Measurements from ENCODE around the gene PID1. TPM values are rescaled to one million over a fixed set of nuclear protein-coding genes. Genes with fewer than 3 reads are reported as not detected.

Gene PID1
- total RNA-seq, 1 donor from 2014 or later: 25.1 TPM

- Histone ChIP-seq H3K27ac (ENCODE audit: low read depth, low read length) (no peak overlapping the region), H3K4me3 (ENCODE audit: low read length in 3 of 3) (no peak overlapping the region), H3K9me3 (ENCODE audit: control insufficient read depth in 3 of 3, low read length in 3 of 3) (no peaks in the 10 kb centered on the region), H3K36me3 (ENCODE audit: control insufficient read depth in 3 of 3, insufficient read depth in 3 of 3, low read length in 3 of 3) (no peaks in the 10 kb centered on the region), H3K27me3 (ENCODE audit: control insufficient read depth in 3 of 3, insufficient read depth in 3 of 3, low read length in 3 of 3) (no peaks in the 10 kb centered on the region), H3K9ac (ENCODE audit: low read depth in 1 of 3, low read length in 3 of 3) (no peak overlapping the region), H3K4me1 (ENCODE audit: control insufficient read depth in 3 of 3, insufficient read depth in 3 of 3, low read length in 3 of 3) (no peaks in the 10 kb centered on the region)
Measured at GRCh38 chr2:229226382-229226781, 44.7 kb downstream of the PID1 start.

GRCh38 chr2:229223107-229223506 lies 48.0 kb downstream of the PID1 start:
- Histone ChIP-seq H3K27me3 (ENCODE audit: control insufficient read depth in 3 of 3, insufficient read depth in 3 of 3, low read length in 3 of 3) (no peaks in the 10 kb centered on the region), H3K4me3 (ENCODE audit: low read length in 3 of 3) (no peak overlapping the region), H3K27ac (ENCODE audit: low read depth, low read length) (no peak overlapping the region), H3K36me3 (ENCODE audit: control insufficient read depth in 3 of 3, insufficient read depth in 3 of 3, low read length in 3 of 3) (no peaks in the 10 kb centered on the region), H3K4me1 (ENCODE audit: control insufficient read depth in 3 of 3, insufficient read depth in 3 of 3, low read length in 3 of 3) (no peaks in the 10 kb centered on the region), H3K9me3 (ENCODE audit: control insufficient read depth in 3 of 3, low read length in 3 of 3) (no peaks in the 10 kb centered on the region), H3K9ac (ENCODE audit: low read depth in 1 of 3, low read length in 3 of 3) (no peak overlapping the region)

- Histone ChIP-seq H3K36me3 (ENCODE audit: control insufficient read depth in 3 of 3, insufficient read depth in 3 of 3, low read length in 3 of 3) (no peaks in the 10 kb centered on the region), H3K4me1 (ENCODE audit: control insufficient read depth in 3 of 3, insufficient read depth in 3 of 3, low read length in 3 of 3) (no peaks in the 10 kb centered on the region), H3K27me3 (ENCODE audit: control insufficient read depth in 3 of 3, insufficient read depth in 3 of 3, low read length in 3 of 3) (no peaks in the 10 kb centered on the region), H3K27ac (ENCODE audit: low read depth, low read length) (no peak overlapping the region), H3K9ac (ENCODE audit: low read depth in 1 of 3, low read length in 3 of 3) (no peak overlapping the region), H3K9me3 (ENCODE audit: control insufficient read depth in 3 of 3, low read length in 3 of 3) (no peaks in the 10 kb centered on the region), H3K4me3 (ENCODE audit: low read length in 3 of 3) (no peak overlapping the region)
Measured at GRCh38 chr2:229221641-229222040, 49.4 kb downstream of the PID1 start.

- Histone ChIP-seq H3K4me1 (ENCODE audit: control insufficient read depth in 3 of 3, insufficient read depth in 3 of 3, low read length in 3 of 3) (no peaks in the 10 kb centered on the region), H3K4me3 (ENCODE audit: low read length in 3 of 3) (no peak overlapping the region), H3K9me3 (ENCODE audit: control insufficient read depth in 3 of 3, low read length in 3 of 3) (no peaks in the 10 kb centered on the region), H3K27me3 (ENCODE audit: control insufficient read depth in 3 of 3, insufficient read depth in 3 of 3, low read length in 3 of 3) (no peaks in the 10 kb centered on the region), H3K36me3 (ENCODE audit: control insufficient read depth in 3 of 3, insufficient read depth in 3 of 3, low read length in 3 of 3) (no peaks in the 10 kb centered on the region), H3K9ac (ENCODE audit: low read depth in 1 of 3, low read length in 3 of 3) (no peak overlapping the region), H3K27ac (ENCODE audit: low read depth, low read length) (no peak overlapping the region)
Measured at GRCh38 chr2:229220254-229220653, 50.8 kb downstream of the PID1 start.

GRCh38 chr2:229218329-229218921 lies 52.7 kb downstream of the PID1 start:
- H3K4me1 ChIP-seq (ENCODE audit: control insufficient read depth in 3 of 3, insufficient read depth in 3 of 3, low read length in 3 of 3): no peaks in the 10 kb centered on the region
- no peak overlapping the region for H3K9ac ChIP-seq (ENCODE audit: low read depth in 1 of 3, low read length in 3 of 3)
- no peaks in the 10 kb centered on the region for H3K36me3 ChIP-seq (ENCODE audit: control insufficient read depth in 3 of 3, insufficient read depth in 3 of 3, low read length in 3 of 3)
- no peaks in the 10 kb centered on the region for H3K27me3 ChIP-seq (ENCODE audit: control insufficient read depth in 3 of 3, insufficient read depth in 3 of 3, low read length in 3 of 3)
- H3K9me3 ChIP-seq (ENCODE audit: control insufficient read depth in 3 of 3, low read length in 3 of 3): no peaks in the 10 kb centered on the region
- no peak overlapping the region for H3K4me3 ChIP-seq (ENCODE audit: low read length in 3 of 3)
- H3K27ac ChIP-seq (ENCODE audit: low read depth, low read length): no peak overlapping the region

- Histone ChIP-seq H3K27me3 (ENCODE audit: control insufficient read depth in 3 of 3, insufficient read depth in 3 of 3, low read length in 3 of 3) (no peaks in the 10 kb centered on the region), H3K36me3 (ENCODE audit: control insufficient read depth in 3 of 3, insufficient read depth in 3 of 3, low read length in 3 of 3) (no peaks in the 10 kb centered on the region), H3K27ac (ENCODE audit: low read depth, low read length) (no peak overlapping the region), H3K9ac (ENCODE audit: low read depth in 1 of 3, low read length in 3 of 3) (no peak overlapping the region), H3K9me3 (ENCODE audit: control insufficient read depth in 3 of 3, low read length in 3 of 3) (peaks cover 0 to 3% (median 0%) of the 10 kb centered on the region in 3 donors), H3K4me3 (ENCODE audit: low read length in 3 of 3) (no peak overlapping the region), H3K4me1 (ENCODE audit: control insufficient read depth in 3 of 3, insufficient read depth in 3 of 3, low read length in 3 of 3) (no peaks in the 10 kb centered on the region)
Measured at GRCh38 chr2:229212241-229212640, 58.8 kb downstream of the PID1 start.

DNA sequence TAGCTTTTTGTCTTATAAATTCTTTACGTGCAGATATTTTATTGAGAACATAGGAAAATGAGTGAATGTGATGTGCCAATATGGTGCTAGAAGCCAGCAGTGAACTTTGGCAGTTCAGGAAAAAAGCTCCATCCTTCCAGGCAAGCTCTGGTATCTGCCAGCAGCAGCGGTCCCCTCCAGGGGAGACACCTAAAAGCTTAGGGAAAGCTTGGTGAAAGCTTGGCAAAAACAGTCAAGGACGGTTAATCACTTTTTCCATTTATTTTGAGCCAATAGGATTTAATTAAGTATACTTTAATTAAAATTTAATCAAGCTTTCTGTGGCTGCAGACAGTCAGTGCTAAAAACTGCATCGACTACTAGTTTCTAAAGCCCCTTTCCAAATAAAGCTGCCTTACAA lies 60.4 kb downstream of the PID1 start:
- no peak overlapping the region for H3K9ac ChIP-seq (ENCODE audit: low read depth in 1 of 3, low read length in 3 of 3)
- no peak overlapping the region for H3K27ac ChIP-seq (ENCODE audit: low read depth, low read length)
- H3K9me3 ChIP-seq (ENCODE audit: control insufficient read depth in 3 of 3, low read length in 3 of 3): peaks cover 0 to 3% (median 0%) of the 10 kb centered on the region in 3 donors
- H3K36me3 ChIP-seq (ENCODE audit: control insufficient read depth in 3 of 3, insufficient read depth in 3 of 3, low read length in 3 of 3): no peaks in the 10 kb centered on the region
- no peaks in the 10 kb centered on the region for H3K4me1 ChIP-seq (ENCODE audit: control insufficient read depth in 3 of 3, insufficient read depth in 3 of 3, low read length in 3 of 3)
- H3K27me3 ChIP-seq (ENCODE audit: control insufficient read depth in 3 of 3, insufficient read depth in 3 of 3, low read length in 3 of 3): no peaks in the 10 kb centered on the region
- no peak overlapping the region for H3K4me3 ChIP-seq (ENCODE audit: low read length in 3 of 3)

- H3K27me3 ChIP-seq (ENCODE audit: control insufficient read depth in 3 of 3, insufficient read depth in 3 of 3, low read length in 3 of 3): no peaks in the 10 kb centered on the region
- no peaks in the 10 kb centered on the region for H3K4me1 ChIP-seq (ENCODE audit: control insufficient read depth in 3 of 3, insufficient read depth in 3 of 3, low read length in 3 of 3)
- H3K9me3 ChIP-seq (ENCODE audit: control insufficient read depth in 3 of 3, low read length in 3 of 3): peaks cover 0 to 3% (median 0%) of the 10 kb centered on the region in 3 donors
- no peak overlapping the region for H3K9ac ChIP-seq (ENCODE audit: low read depth in 1 of 3, low read length in 3 of 3)
- H3K36me3 ChIP-seq (ENCODE audit: control insufficient read depth in 3 of 3, insufficient read depth in 3 of 3, low read length in 3 of 3): no peaks in the 10 kb centered on the region
- H3K4me3 ChIP-seq (ENCODE audit: low read length in 3 of 3): no peak overlapping the region
- no peak overlapping the region for H3K27ac ChIP-seq (ENCODE audit: low read depth, low read length)
Measured at GRCh38 chr2:229206548-229206947, 64.5 kb downstream of the PID1 start.

GRCh38 chr2:229205704-229206103 lies 65.4 kb downstream of the PID1 start:
- H3K9ac ChIP-seq (ENCODE audit: low read depth in 1 of 3, low read length in 3 of 3): no peak overlapping the region
- no peaks in the 10 kb centered on the region for H3K36me3 ChIP-seq (ENCODE audit: control insufficient read depth in 3 of 3, insufficient read depth in 3 of 3, low read length in 3 of 3)
- no peak overlapping the region for H3K4me3 ChIP-seq (ENCODE audit: low read length in 3 of 3)
- no peaks in the 10 kb centered on the region for H3K4me1 ChIP-seq (ENCODE audit: control insufficient read depth in 3 of 3, insufficient read depth in 3 of 3, low read length in 3 of 3)
- no peaks in the 10 kb centered on the region for H3K27me3 ChIP-seq (ENCODE audit: control insufficient read depth in 3 of 3, insufficient read depth in 3 of 3, low read length in 3 of 3)
- H3K9me3 ChIP-seq (ENCODE audit: control insufficient read depth in 3 of 3, low read length in 3 of 3): peaks cover 0 to 3% (median 0%) of the 10 kb centered on the region in 3 donors
- no peak overlapping the region for H3K27ac ChIP-seq (ENCODE audit: low read depth, low read length)

- Histone ChIP-seq H3K4me1 (ENCODE audit: control insufficient read depth in 3 of 3, insufficient read depth in 3 of 3, low read length in 3 of 3) (no peaks in the 10 kb centered on the region), H3K4me3 (ENCODE audit: low read length in 3 of 3) (no peak overlapping the region), H3K27ac (ENCODE audit: low read depth, low read length) (no peak overlapping the region), H3K9me3 (ENCODE audit: control insufficient read depth in 3 of 3, low read length in 3 of 3) (no peaks in the 10 kb centered on the region), H3K27me3 (ENCODE audit: control insufficient read depth in 3 of 3, insufficient read depth in 3 of 3, low read length in 3 of 3) (no peaks in the 10 kb centered on the region), H3K36me3 (ENCODE audit: control insufficient read depth in 3 of 3, insufficient read depth in 3 of 3, low read length in 3 of 3) (no peaks in the 10 kb centered on the region), H3K9ac (ENCODE audit: low read depth in 1 of 3, low read length in 3 of 3) (no peak overlapping the region)
Measured at GRCh38 chr2:229202646-229203045, 68.4 kb downstream of the PID1 start.
